H1 (cell line): Measurements from ENCODE around the gene MIX23. TPM values are rescaled to one million over a fixed set of nuclear protein-coding genes. Genes with fewer than 3 reads are reported as not detected.

Experiments used
- CTCF ChIA-PET: fragments of 300-600 bp; sonication (Branson Sonifier 250); formaldehyde crosslinking; loops from one replicate; lab custom pipeline; 2021; ENCODE audit not compliant: partially characterized antibody; lab: Charles Lee
- POLR2A ChIA-PET: fragments of 300-600 bp; sonication (Branson Sonifier 250); formaldehyde crosslinking; loops from one replicate; lab custom pipeline; 2021; ENCODE audit warnings: inconsistent platforms; ENCODE audit not compliant: partially characterized antibody; lab: Charles Lee
- DNase-seq, 2 experiments: peaks; one replicate each; pipeline versions ENCODE4 v3.0.0 to v3.0.0-alpha.2; 2010 to 2022; ENCODE audit warnings: low spot score in 2 of 2, low read depth in 1 of 2, mixed read lengths in 1 of 2
- FAIRE-seq: peaks from 2 replicates; lab custom pipeline; 2011; peaks lifted over from hg19 to GRCh38; lab: Jason Lieb, UNC
- H2AFZ ChIP-seq: 2 replicates; pipeline ENCODE4 v1.8.1; 2012; ENCODE audit warnings: low read length, inconsistent platforms
- H2AK5ac ChIP-seq: 2 replicates; pipeline ENCODE4 v1.6.1; 2013; ENCODE audit warnings: low read depth, low read length
- H2BK120ac ChIP-seq: replicated peaks from 2 replicates; pipeline ENCODE3; 2013; ENCODE audit warnings: low read depth, low read length, inconsistent platforms
- H2BK12ac ChIP-seq: 2 replicates; pipeline ENCODE4 v1.6.1; 2013; ENCODE audit warnings: low read depth, low read length
- H2BK15ac ChIP-seq: 2 replicates; pipeline ENCODE4 v1.6.1; 2013; ENCODE audit warnings: low read length
- H2BK20ac ChIP-seq: 2 replicates; pipeline ENCODE4 v1.6.1; 2013; ENCODE audit warnings: low read length
- H2BK5ac ChIP-seq: 2 replicates; pipeline ENCODE4 v1.6.1; 2013; ENCODE audit warnings: low read depth, low read length
- H3K14ac ChIP-seq: 2 replicates; pipeline ENCODE4 v1.6.1; 2013; ENCODE audit warnings: inconsistent platforms; ENCODE audit not compliant: insufficient read length
- H3K18ac ChIP-seq: 2 replicates; pipeline ENCODE4 v1.6.1; 2013; ENCODE audit warnings: low read length; ENCODE audit errors: extremely low read depth
- H3K23ac ChIP-seq: 2 replicates; pipeline ENCODE4 v1.6.1; 2013; ENCODE audit warnings: inconsistent platforms; ENCODE audit not compliant: insufficient read length
- H3K23me2 ChIP-seq: 2 replicates; pipeline ENCODE4 v1.6.1; 2013; ENCODE audit warnings: low read depth, low read length
- H3K27ac ChIP-seq: 2 replicates; pipeline ENCODE4 v1.6.1; 2011; ENCODE audit warnings: low read depth, low read length, inconsistent platforms
- H3K27me3 ChIP-seq, 4 experiments: replicated peaks in 1 of 4; 1 replicate in 1 of 4; 2 replicates in 3 of 4; pipeline versions ENCODE4 v1.6.1 to v1.8.1; 2011 to 2013; ENCODE audit warnings: low read length in 3 of 4, mild to moderate bottlenecking in 3 of 4, inconsistent platforms in 2 of 4, mixed read lengths in 2 of 4, moderate library complexity in 1 of 4; ENCODE audit not compliant: control insufficient read depth in 3 of 4, insufficient read depth in 3 of 4; ENCODE audit errors: extremely low read depth in 1 of 4
- H3K36me3 ChIP-seq, 4 experiments: 2 replicates each; pipeline versions ENCODE4 v1.6.1 to v1.8.1; 2011 to 2013; ENCODE audit warnings: mild to moderate bottlenecking in 4 of 4, low read length in 3 of 4, moderate library complexity in 2 of 4, control low read depth in 1 of 4, inconsistent platforms in 1 of 4; ENCODE audit not compliant: insufficient read depth in 4 of 4, control insufficient read depth in 2 of 4
- H3K4ac ChIP-seq: replicated peaks from 2 replicates; pipeline ENCODE3; 2013; ENCODE audit warnings: low read length, low read depth, mixed read lengths, inconsistent platforms; ENCODE audit not compliant: insufficient read length
- H3K4me1 ChIP-seq, 4 experiments: replicated peaks in 1 of 4; 1 replicate in 1 of 4; 2 replicates in 3 of 4; pipeline versions ENCODE4 v1.6.1 to v1.8.1; 2011 to 2013; ENCODE audit warnings: low read length in 3 of 4, inconsistent platforms in 2 of 4, mixed read lengths in 1 of 4; ENCODE audit not compliant: insufficient read depth in 4 of 4, control insufficient read depth in 3 of 4
- H3K4me2 ChIP-seq, 2 experiments: 2 replicates each; pipeline versions ENCODE4 v1.6.1 to v1.8.1; 2011 to 2013; ENCODE audit warnings: low read depth in 2 of 2, low read length in 2 of 2, control low read depth in 1 of 2, inconsistent platforms in 1 of 2, mild to moderate bottlenecking in 1 of 2; ENCODE audit not compliant: insufficient read depth in 1 of 2
- H3K4me3 ChIP-seq, 4 experiments: fragments of 200-600, 300-600 bp in 1 of 4; sonication (generic), shearing (Covaris generic), sonication (Bioruptor Twin) in 1 of 4; 2 replicates each; pipeline versions ENCODE4 v1.5.1 to v1.8.1; 2011 to 2016; ENCODE audit warnings: low read length in 4 of 4, low read depth in 3 of 4, control low read depth in 2 of 4, inconsistent platforms in 2 of 4, mild to moderate bottlenecking in 2 of 4, mixed read lengths in 1 of 4, moderate library complexity in 1 of 4; ENCODE audit not compliant: insufficient read depth in 2 of 4; ENCODE audit errors: extremely low read depth in 1 of 4
- H3K56ac ChIP-seq: replicated peaks from 2 replicates; pipeline ENCODE3; 2013; ENCODE audit warnings: low read depth, mild to moderate bottlenecking, mixed read lengths, low read length, inconsistent platforms; ENCODE audit not compliant: insufficient read length
- H3K79me1 ChIP-seq: 2 replicates; pipeline ENCODE4 v1.6.1; 2013; ENCODE audit warnings: low read depth, low read length, control low read depth
- H3K79me2 ChIP-seq, 2 experiments: 2 replicates each; pipeline versions ENCODE4 v1.6.1 to v1.8.1; 2012 to 2013; ENCODE audit warnings: low read length in 2 of 2, mild to moderate bottlenecking in 2 of 2, inconsistent platforms in 1 of 2; ENCODE audit not compliant: insufficient read depth in 2 of 2, control insufficient read depth in 1 of 2
- H3K9ac ChIP-seq, 4 experiments: replicated peaks in 1 of 4; 1 replicate in 1 of 4; 2 replicates in 3 of 4; pipeline versions ENCODE4 v1.6.1 to v1.8.1; 2011 to 2013; ENCODE audit warnings: low read depth in 3 of 4, low read length in 3 of 4, control low read depth in 2 of 4, mild to moderate bottlenecking in 2 of 4, moderate library complexity in 2 of 4, inconsistent platforms in 1 of 4; ENCODE audit errors: extremely low read depth in 1 of 4
- H3K9me3 ChIP-seq, 2 experiments: 2 replicates each; pipeline versions ENCODE4 v1.6.1 to v1.8.1; 2012 to 2013; ENCODE audit warnings: mild to moderate bottlenecking in 2 of 2, moderate library complexity in 2 of 2, control low read depth in 1 of 2, inconsistent platforms in 1 of 2, low read depth in 1 of 2, low read length in 1 of 2, mixed read lengths in 1 of 2; ENCODE audit not compliant: insufficient read depth in 2 of 2
- H4K20me1 ChIP-seq, 2 experiments: replicated peaks in 1 of 2; 2 replicates each; pipeline versions ENCODE3 to v1.8.1; 2011 to 2013; ENCODE audit warnings: inconsistent platforms in 2 of 2, low read length in 2 of 2, mild to moderate bottlenecking in 1 of 2; ENCODE audit not compliant: insufficient read depth in 2 of 2, control insufficient read depth in 1 of 2
- H4K5ac ChIP-seq: 2 replicates; pipeline ENCODE4 v1.6.1; 2013; ENCODE audit warnings: low read length, low read depth, mixed read lengths, inconsistent platforms; ENCODE audit not compliant: insufficient read length
- H4K8ac ChIP-seq: 2 replicates; pipeline ENCODE4 v1.8.0; 2013; ENCODE audit warnings: mild to moderate bottlenecking, moderate library complexity, low read length, inconsistent platforms; ENCODE audit not compliant: insufficient read depth; ENCODE audit errors: extremely low read depth
- H4K91ac ChIP-seq: replicated peaks from 2 replicates; pipeline ENCODE3; 2013; ENCODE audit warnings: low read length, mixed read lengths, inconsistent platforms; ENCODE audit not compliant: insufficient read length
- FOSL1 ChIP-seq: IDR thresholded peaks from 2 replicates; pipeline ENCODE4 v1.6.1; 2011; ENCODE audit warnings: mild to moderate bottlenecking, low read depth, low read length, moderate library complexity; ENCODE audit not compliant: insufficient read depth
- JUND ChIP-seq: IDR thresholded peaks from 2 replicates; pipeline ENCODE4 v1.6.1; 2011; ENCODE audit warnings: mild to moderate bottlenecking, improper control_type of control experiment, low read length
- KDM1A ChIP-seq: fragments of 200-600, 300-600 bp; sonication (generic); IDR thresholded peaks from 2 replicates; pipeline ENCODE4 v1.7.1; 2016; ENCODE audit warnings: mild to moderate bottlenecking, low read length, borderline replicate concordance
- KDM5A ChIP-seq: fragments of 200-600 bp; IDR thresholded peaks from 2 replicates; pipeline ENCODE4 v1.7.1; 2012; ENCODE audit warnings: mild to moderate bottlenecking, low read length, inconsistent platforms, mixed read lengths
- MAFK ChIP-seq: IDR thresholded peaks from 2 replicates; pipeline ENCODE4 v1.6.1; 2012; ENCODE audit warnings: low read depth, mild to moderate bottlenecking, improper control_type of control experiment, low read length
- PHF8 ChIP-seq: fragments of 200-600 bp; sonication (generic); conservative IDR thresholded peaks from 2 replicates; pipeline ENCODE4 v1.7.1; 2012; ENCODE audit warnings: low read depth, mild to moderate bottlenecking, inconsistent platforms, low read length, moderate library complexity
- POLR2AphosphoS5 ChIP-seq: IDR thresholded peaks from 2 replicates; pipeline ENCODE4 v1.6.1; 2011; ENCODE audit warnings: low read depth, low read length
- RFX5 ChIP-seq: IDR thresholded peaks from 2 replicates; pipeline ENCODE4 v1.6.1; 2011; ENCODE audit warnings: low read depth, low read length, improper control_type of control experiment, borderline replicate concordance
- SRF ChIP-seq: IDR thresholded peaks from 2 replicates; pipeline ENCODE4 v1.6.1; 2011; ENCODE audit warnings: mild to moderate bottlenecking, low read depth, low read length, moderate library complexity
- SUZ12 ChIP-seq: fragments of 200-600 bp; sonication (generic); IDR thresholded peaks from 2 replicates; pipeline ENCODE4 v1.6.1; 2012; ENCODE audit warnings: mild to moderate bottlenecking, inconsistent platforms, low read length, moderate library complexity, mixed read lengths
- TBP ChIP-seq: IDR thresholded peaks from 2 replicates; pipeline ENCODE4 v1.6.1; 2011; ENCODE audit warnings: low read depth, low read length, improper control_type of control experiment
- WGBS, 2 experiments: shearing (Covaris generic) in 1 of 2; methylation state at CpG; one replicate each; pipeline versions ENCODE4 v1.1.6 to v1.1.7; 2013 to 2015; ENCODE audit warnings: low lambda C conversion rate in 2 of 2, mixed read lengths in 2 of 2, inconsistent platforms in 1 of 2, low coverage in 1 of 2, missing lambda C conversion rate in 1 of 2; ENCODE audit not compliant: insufficient replicate concordance in 2 of 2, insufficient coverage in 1 of 2, insufficient read length in 1 of 2; ENCODE audit errors: extremely low coverage in 1 of 2, missing lambda C conversion rate in 1 of 2; 5-methylcytosine and 5-hydroxymethylcytosine counted together
- polyA plus RNA-seq, 7 experiments: library from polyadenylated mRNA; depleted of rRNA in 3 of 7; stranded (reverse) in 5 of 7; unstranded in 2 of 7; fragments of >200 nt in 5 of 7; fragments of 200-250 nt in 2 of 7; gene quantifications; 1 replicate in 5 of 7; 2 replicates in 1 of 7; 4 replicates in 1 of 7; pipeline versions ENCODE4 v1.2.1 to v1.2.3, GENCODE V29; 2011 to 2013; ENCODE audit warnings: missing spikeins in 2 of 7, mixed read lengths in 2 of 7
- total RNA-seq: library from RNA; stranded (reverse); fragmentation: NEBNext Ultra II Directional; extraction: Animal tissue kit (Norgen Biotek cat#: 25700); gene quantifications from 2 replicates; pipeline ENCODE4 v1.2.1, GENCODE V29; 2021
- TF ChIP-seq, protein P1 (sequence below), 3 experiments: IDR thresholded peaks; 1 replicate in 2 of 3; 2 replicates in 1 of 3; pipeline versions ENCODE4 v1.5.1 to v1.6.1; 2011; ENCODE audit warnings: low read length in 3 of 3, mild to moderate bottlenecking in 3 of 3, inconsistent platforms in 2 of 3, low read depth in 1 of 3, moderate library complexity in 1 of 3; ENCODE audit not compliant: insufficient read depth in 1 of 3; ENCODE audit errors: control extremely low read depth in 1 of 3

Gene MIX23
- total and polyA plus RNA-seq, 2 of the 8 experiments (the other 6 are each of a cell fraction or from before 2014, with no cell fraction given), result 22.1 to 69.6 TPM

DNA sequence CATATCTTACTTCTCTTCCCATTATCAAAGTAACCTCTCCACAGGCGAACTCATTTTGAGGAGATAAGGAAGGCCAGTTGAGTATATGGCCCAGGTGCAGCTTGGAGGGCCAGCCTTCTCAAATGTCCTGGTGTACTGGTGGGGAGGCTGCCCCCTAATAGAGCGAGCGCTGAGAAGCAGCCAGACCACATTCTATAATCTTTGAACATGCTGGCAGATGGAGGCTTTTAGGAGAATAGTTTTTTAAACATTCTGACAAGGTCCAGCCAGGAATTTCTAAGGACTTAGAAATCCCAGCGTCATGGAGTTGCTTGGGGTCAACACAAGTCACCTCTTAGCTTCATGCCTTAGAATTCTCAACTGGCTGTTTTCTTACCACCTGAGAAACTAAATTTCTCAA is 27.1 kb upstream of the MIX23 start:
- Histone ChIP-seq H3K27me3 (no peaks in the 10 kb centered on the region), H2BK120ac (no peak overlapping the region), H2BK12ac (no peak overlapping the region), H3K4me3 (no peak overlapping the region), H2BK15ac (no peak overlapping the region), H3K36me3 (peaks cover 2 to 28% (median 22%) of the 10 kb centered on the region in 4 experiments; a peak in 7 of 8 replicates), H3K14ac (no peak overlapping the region), H3K18ac (no peak overlapping the region), H2AK5ac (no peak overlapping the region), H3K79me2 (peaks cover 0 to 13% of the 10 kb centered on the region in 2 experiments; a peak in 1 of 4 replicates), H3K9ac (no peak overlapping the region), H3K56ac (no peak overlapping the region), H3K23ac (no peak overlapping the region), H3K4ac (no peak overlapping the region), H3K4me1 (0 out of 7 replicates have a peak, but pooled peaks cover 0 to 2% (median 0%) of the 10 kb centered on the region in 4 experiments), H3K27ac (no peak overlapping the region), H2BK5ac (no peak overlapping the region), H3K9me3 (no peaks in the 10 kb centered on the region), H4K8ac (no peak overlapping the region), H4K5ac (no peak overlapping the region), H2AFZ (no peak overlapping the region), H4K20me1 (no peaks in the 10 kb centered on the region), H4K91ac (no peak overlapping the region), H3K23me2 (no peaks in the 10 kb centered on the region), H3K79me1 (no peaks in the 10 kb centered on the region), H2BK20ac (no peak overlapping the region), H3K4me2 (no peak overlapping the region)
- no peak for FAIRE-seq
- 91% methylated on average over 4 of the region's 4 CpGs; no CpG with 5 or more reads in 1 of the 2 experiments for WGBS, 2 experiments
- POLR2A ChIA-PET, result no interaction called here
- DNase-seq, result no peak
- CTCF ChIA-PET, result interaction anchor here (3.4 kb wide), 1 partner anchor 17 kb away, joined by 14 read pairs; no protein-coding TSS in a partner anchor
- TF ChIP-seq SUZ12 (no peak), PHF8 (no peak), POLR2AphosphoS5 (no peak), RFX5 (no peak), FOSL1 (no peak), KDM5A (no peak), TBP (no peak), JUND (no peak), KDM1A (no peak), MAFK (no peak), SRF (no peak)
- TF ChIP-seq, protein P1, sequence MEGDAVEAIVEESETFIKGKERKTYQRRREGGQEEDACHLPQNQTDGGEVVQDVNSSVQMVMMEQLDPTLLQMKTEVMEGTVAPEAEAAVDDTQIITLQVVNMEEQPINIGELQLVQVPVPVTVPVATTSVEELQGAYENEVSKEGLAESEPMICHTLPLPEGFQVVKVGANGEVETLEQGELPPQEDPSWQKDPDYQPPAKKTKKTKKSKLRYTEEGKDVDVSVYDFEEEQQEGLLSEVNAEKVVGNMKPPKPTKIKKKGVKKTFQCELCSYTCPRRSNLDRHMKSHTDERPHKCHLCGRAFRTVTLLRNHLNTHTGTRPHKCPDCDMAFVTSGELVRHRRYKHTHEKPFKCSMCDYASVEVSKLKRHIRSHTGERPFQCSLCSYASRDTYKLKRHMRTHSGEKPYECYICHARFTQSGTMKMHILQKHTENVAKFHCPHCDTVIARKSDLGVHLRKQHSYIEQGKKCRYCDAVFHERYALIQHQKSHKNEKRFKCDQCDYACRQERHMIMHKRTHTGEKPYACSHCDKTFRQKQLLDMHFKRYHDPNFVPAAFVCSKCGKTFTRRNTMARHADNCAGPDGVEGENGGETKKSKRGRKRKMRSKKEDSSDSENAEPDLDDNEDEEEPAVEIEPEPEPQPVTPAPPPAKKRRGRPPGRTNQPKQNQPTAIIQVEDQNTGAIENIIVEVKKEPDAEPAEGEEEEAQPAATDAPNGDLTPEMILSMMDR (IDR thresholded peaks at IDR 0.05; ENCODE audit: control extremely low read depth in 1 of 3, insufficient read depth in 1 of 3, low read depth in 1 of 3, low read length in 3 of 3), result no peak
